Sigmoid colon (tissue), 7 donors: Measurements from ENCODE around the gene RXFP4. TPM values are rescaled to one million over a fixed set of nuclear protein-coding genes. Genes with fewer than 3 reads are reported as not detected.
A peak's percentile ranks its signal among the peaks of the same experiment; 100 is the strongest.

Experiments used
- DNase-seq: peaks from one replicate; pipeline ENCODE4 v3.0.0-alpha.2; 2019
- H3K27ac ChIP-seq, 4 donors: fragments of 200-600 bp; sonication (generic); one replicate each; pipeline ENCODE4 v1.5.1; 2016 to 2019; ENCODE audit warnings: mild to moderate bottlenecking in 1 of 4
- H3K27me3 ChIP-seq, 3 donors: fragments of 200-600 bp; sonication (generic); one replicate each; pipeline ENCODE4 v1.5.1; 2019; ENCODE audit warnings: mild to moderate bottlenecking in 1 of 3
- H3K36me3 ChIP-seq, 4 donors: fragments of 200-600 bp; sonication (generic); one replicate each; pipeline ENCODE4 v1.5.1; 2016 to 2019
- H3K4me1 ChIP-seq, 4 donors: fragments of 200-600 bp; sonication (generic); one replicate each; pipeline ENCODE4 v1.5.1; 2017 to 2019
- H3K4me3 ChIP-seq, 4 donors: fragments of 200-600 bp; sonication (generic); one replicate each; pipeline ENCODE4 v1.5.1; 2017 to 2019; ENCODE audit warnings: mild to moderate bottlenecking in 2 of 4, moderate library complexity in 1 of 4
- H3K9me3 ChIP-seq, 4 donors: fragments of 200-600 bp in 3 of 4; sonication (generic) in 3 of 4; one replicate each; pipeline versions ENCODE4 v1.5.1 to v1.6.1; 2013 to 2019
- EP300 ChIP-seq, 4 donors: sonication (generic); formaldehyde crosslinking; IDR thresholded peaks; one replicate each; pipeline ENCODE4 v1.6.1; 2017; ENCODE audit warnings: antibody characterized with exemption in 4 of 4
- POLR2A ChIP-seq, 2 donors: fragments of 450-650 bp; IDR thresholded peaks; one replicate each; pipeline ENCODE4 v1.6.1; 2016; ENCODE audit warnings: antibody characterized with exemption in 2 of 2, mild to moderate bottlenecking in 2 of 2, moderate library complexity in 2 of 2
- POLR2AphosphoS5 ChIP-seq, 4 donors: sonication (generic); formaldehyde crosslinking; IDR thresholded peaks; one replicate each; pipeline ENCODE4 v1.6.1; 2017; ENCODE audit warnings: antibody characterized with exemption in 4 of 4
- WGBS, 2 donors: extraction: QIAGEN DNeasy Blood & Tissue Kit; methylation state at CpG; one replicate each; pipeline ENCODE4 v1.1.7; 2013; 5-methylcytosine and 5-hydroxymethylcytosine counted together
- intact Hi-C: fragments of 100-400 bp; cut with DNase I; formaldehyde crosslinking; loops from one replicate; pipeline ENCODE4 v1.15.1; 2023
- polyA plus RNA-seq, 3 donors: library from polyadenylated mRNA; stranded (reverse); fragments of 200-250 nt; gene quantifications; one replicate each; pipeline ENCODE4 v1.2.3, GENCODE V29; 2013
- total RNA-seq, 4 donors: library from RNA; depleted of rRNA; stranded (reverse); fragments of >200 nt; gene quantifications; one replicate each; pipeline ENCODE4 v1.1.0, GENCODE V29; 2016
- TF ChIP-seq, protein P1 (sequence below), 4 experiments: fragments of 450-650 bp in 3 of 4; fragments of 200-600 bp in 1 of 4; IDR thresholded peaks; one replicate each; pipeline ENCODE4 v1.5.1; 2016 to 2019; ENCODE audit warnings: antibody characterized with exemption in 4 of 4, mild to moderate bottlenecking in 3 of 4, moderate library complexity in 2 of 4
- donor health status: healthy with polysubstance abuse.
- donor health status: Bipolar disorder and iron deficiency.
- donor health status: healthy.

RXFP4 gene
- total and polyA plus RNA-seq, 7 donors: 1.8 to 2.7 TPM; not detected in 5

DNA sequence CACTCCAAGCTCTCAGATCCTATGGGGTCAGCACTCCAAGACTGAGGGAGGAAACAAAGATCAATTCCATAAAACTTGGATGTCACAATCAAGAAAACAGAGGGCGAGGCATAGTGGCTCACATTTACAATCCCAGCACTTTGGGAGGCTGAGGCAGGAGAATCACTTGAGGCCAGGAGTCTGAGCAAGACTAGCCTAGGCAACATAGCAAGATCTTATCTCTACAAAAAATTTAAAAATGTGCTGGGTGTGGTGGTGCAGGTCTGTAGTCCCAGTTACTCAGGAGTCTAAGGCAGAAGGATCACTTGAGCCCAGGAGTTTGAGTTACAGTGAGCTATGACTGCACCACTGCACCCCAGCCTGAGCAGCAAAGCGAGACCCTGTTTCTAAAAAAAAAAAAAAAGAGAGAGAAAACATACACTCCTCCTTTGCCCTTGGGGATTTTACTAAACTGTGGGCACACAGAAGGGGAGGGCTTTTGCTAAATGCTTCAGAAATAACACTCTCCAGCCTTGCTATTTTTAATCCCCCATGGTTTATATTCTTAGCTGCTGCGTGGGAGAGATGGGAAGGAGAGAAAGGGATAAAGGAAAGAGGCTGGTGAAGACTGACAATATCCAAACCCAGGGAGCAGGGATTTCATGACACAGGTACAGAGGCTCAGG lies 18.8 kb downstream of the RXFP4 start:
- Histone ChIP-seq H3K36me3 (peaks cover 40 to 100% (median 81%) of the 10 kb centered on the region in 4 donors), H3K27ac (peak overlapping the region in 3 of 4 donors; percentile 41 to 84 (median 42)), H3K9me3 (no peaks in the 10 kb centered on the region), H3K27me3 (no peaks in the 10 kb centered on the region), H3K4me1 (peaks cover 0 to 16% (median 7%) of the 10 kb centered on the region in 4 donors), H3K4me3 (no peak overlapping the region)
- intact Hi-C loops: no loop called here
- 78 to 88% methylated on average over 3 of the region's 3 CpGs for WGBS, 2 donors
- no peak for TF ChIP-seq POLR2AphosphoS5 (IDR thresholded peaks at IDR 0.05)
- TF ChIP-seq, protein P1, sequence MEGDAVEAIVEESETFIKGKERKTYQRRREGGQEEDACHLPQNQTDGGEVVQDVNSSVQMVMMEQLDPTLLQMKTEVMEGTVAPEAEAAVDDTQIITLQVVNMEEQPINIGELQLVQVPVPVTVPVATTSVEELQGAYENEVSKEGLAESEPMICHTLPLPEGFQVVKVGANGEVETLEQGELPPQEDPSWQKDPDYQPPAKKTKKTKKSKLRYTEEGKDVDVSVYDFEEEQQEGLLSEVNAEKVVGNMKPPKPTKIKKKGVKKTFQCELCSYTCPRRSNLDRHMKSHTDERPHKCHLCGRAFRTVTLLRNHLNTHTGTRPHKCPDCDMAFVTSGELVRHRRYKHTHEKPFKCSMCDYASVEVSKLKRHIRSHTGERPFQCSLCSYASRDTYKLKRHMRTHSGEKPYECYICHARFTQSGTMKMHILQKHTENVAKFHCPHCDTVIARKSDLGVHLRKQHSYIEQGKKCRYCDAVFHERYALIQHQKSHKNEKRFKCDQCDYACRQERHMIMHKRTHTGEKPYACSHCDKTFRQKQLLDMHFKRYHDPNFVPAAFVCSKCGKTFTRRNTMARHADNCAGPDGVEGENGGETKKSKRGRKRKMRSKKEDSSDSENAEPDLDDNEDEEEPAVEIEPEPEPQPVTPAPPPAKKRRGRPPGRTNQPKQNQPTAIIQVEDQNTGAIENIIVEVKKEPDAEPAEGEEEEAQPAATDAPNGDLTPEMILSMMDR (IDR thresholded peaks at IDR 0.05): no peak
- TF ChIP-seq EP300 (IDR thresholded peaks at IDR 0.05): no peak
- TF ChIP-seq POLR2A (IDR thresholded peaks at IDR 0.05): no peak
- no peak for DNase-seq

DNA sequence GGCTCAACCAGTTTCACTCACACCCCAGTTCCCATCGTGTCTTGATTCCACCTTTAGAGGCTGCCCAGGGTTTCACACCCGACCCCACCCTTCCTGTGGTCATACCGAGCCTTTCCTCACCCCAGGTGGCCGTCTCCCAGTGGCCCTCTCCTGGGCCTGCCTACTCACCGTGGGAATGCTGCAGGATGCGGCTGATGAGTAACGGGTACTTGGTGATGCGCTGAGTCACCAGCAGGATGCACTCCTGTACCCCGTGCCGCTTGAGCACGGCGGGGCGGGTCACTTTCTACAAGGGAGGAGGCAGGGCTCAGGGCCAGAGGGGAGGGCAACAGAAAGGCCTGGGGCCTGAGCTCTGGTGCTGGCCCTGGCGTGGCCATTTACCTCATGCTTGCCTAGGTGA lies 20.5 kb downstream of the RXFP4 start:
- intact Hi-C loops: no loop called here
- Histone ChIP-seq H3K9me3 (no peaks in the 10 kb centered on the region), H3K27ac (peak overlapping the region; percentile 7 to 84 (median 46)), H3K4me3 (no peak overlapping the region), H3K4me1 (peaks cover 0 to 22% (median 8%) of the 10 kb centered on the region in 4 donors), H3K27me3 (no peaks in the 10 kb centered on the region), H3K36me3 (peaks cover 45 to 100% (median 88%) of the 10 kb centered on the region in 4 donors)
- TF ChIP-seq EP300 (IDR thresholded peaks at IDR 0.05) (no peak), POLR2A (IDR thresholded peaks at IDR 0.05) (no peak), POLR2AphosphoS5 (IDR thresholded peaks at IDR 0.05) (no peak)
- TF ChIP-seq, protein P1 (IDR thresholded peaks at IDR 0.05): no peak
- DNase-seq: no peak
- WGBS, 2 donors: 49 to 62% methylated on average over 14 of the region's 14 CpGs

DNA sequence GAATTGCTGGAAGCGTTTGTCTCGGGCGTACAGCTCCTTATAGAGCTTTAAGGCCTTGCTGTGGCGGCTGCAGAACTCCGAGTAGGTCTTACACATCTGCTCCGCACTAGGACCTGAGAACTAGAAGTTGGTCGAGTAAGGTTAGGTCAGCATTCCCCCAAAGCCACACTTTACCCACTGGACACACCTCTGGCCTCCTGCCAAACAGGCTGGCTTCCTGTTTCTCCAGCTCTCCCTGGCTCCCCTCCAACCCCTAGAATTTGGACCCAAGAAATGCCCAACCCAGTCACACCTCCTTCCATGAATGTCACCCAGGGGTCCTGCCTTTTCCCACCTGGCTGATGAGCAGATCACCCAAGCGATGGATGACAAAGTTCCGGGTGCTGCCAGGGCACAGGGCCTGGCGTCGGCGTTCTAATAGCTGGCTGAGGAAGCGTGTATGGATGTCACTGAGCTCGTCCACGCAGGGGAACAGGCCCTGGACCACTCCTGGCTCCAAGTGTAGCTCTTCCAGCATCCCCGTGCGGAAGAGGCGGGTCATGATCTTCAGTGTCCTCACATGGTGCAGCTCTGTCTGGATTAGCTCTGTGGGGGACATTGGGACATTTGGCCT lies 21.3 kb downstream of the RXFP4 start:
- DNase-seq: no peak
- Histone ChIP-seq H3K4me1 (peaks cover 0 to 30% (median 16%) of the 10 kb centered on the region in 4 donors), H3K27ac (peak overlapping the region in 3 of 4 donors; percentile 3 to 84 (median 13)), H3K27me3 (no peaks in the 10 kb centered on the region), H3K36me3 (peaks cover 37 to 94% (median 82%) of the 10 kb centered on the region in 4 donors), H3K4me3 (no peak overlapping the region), H3K9me3 (no peaks in the 10 kb centered on the region)
- intact Hi-C loops: no loop called here
- WGBS, 2 donors: 79 to 89% methylated on average over 18 of the region's 18 CpGs
- TF ChIP-seq, protein P1 (IDR thresholded peaks at IDR 0.05): no peak
- TF ChIP-seq POLR2AphosphoS5 (IDR thresholded peaks at IDR 0.05) (no peak), POLR2A (IDR thresholded peaks at IDR 0.05) (no peak), EP300 (IDR thresholded peaks at IDR 0.05) (no peak)

DNA sequence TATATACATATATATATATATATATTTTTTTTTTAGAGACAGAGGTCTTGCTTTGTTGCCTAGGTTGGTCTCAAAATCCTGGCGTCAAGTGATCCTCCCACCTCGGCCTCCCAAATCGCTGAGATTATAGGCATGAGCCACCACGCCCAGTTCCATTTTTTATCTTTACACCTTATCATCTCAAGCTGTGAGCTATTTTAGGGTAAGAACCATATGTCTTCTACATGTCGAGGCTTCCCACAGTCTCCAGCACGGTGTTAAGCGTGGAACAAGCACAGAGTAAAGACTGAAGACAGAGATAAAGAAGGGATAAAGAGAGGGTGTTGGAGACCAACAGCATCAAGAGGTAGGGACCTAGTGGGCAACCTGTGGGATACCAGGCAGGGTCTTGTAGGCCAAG lies 22.8 kb downstream of the RXFP4 start:
- intact Hi-C loops: no loop called here
- 86 to 91% methylated on average over 7 of the region's 7 CpGs for WGBS, 2 donors

More for the DNA sequence above, 22.8 kb downstream of the RXFP4 start:
- Histone ChIP-seq H3K4me3 (no peak overlapping the region), H3K9me3 (no peaks in the 10 kb centered on the region), H3K27ac (no peak overlapping the region), H3K36me3 (peaks cover 36 to 85% (median 68%) of the 10 kb centered on the region in 4 donors), H3K4me1 (peaks cover 0 to 45% (median 30%) of the 10 kb centered on the region in 4 donors), H3K27me3 (no peaks in the 10 kb centered on the region)
- TF ChIP-seq, protein P1 (IDR thresholded peaks at IDR 0.05): no peak
- TF ChIP-seq EP300 (IDR thresholded peaks at IDR 0.05) (no peak), POLR2AphosphoS5 (IDR thresholded peaks at IDR 0.05) (no peak), POLR2A (IDR thresholded peaks at IDR 0.05) (no peak)
- DNase-seq: no peak
